Activated naive CD4-positive, alpha-beta T cell treated with anti-CD3 and anti-CD28 coated beads, Interleukin-2, amount 10 ng/mL, durations not matched to agents 7 days and 5 days (primary cell): ENCODE data around the gene CTBP2.

Experiments used
- CTCF ChIA-PET: fragments of 350-600 bp; sonication (Branson Sonifier 250); formaldehyde crosslinking; loops from one replicate; lab custom pipeline; 2021; ENCODE audit warnings: antibody characterized with exemption; lab: Charles Lee
- DNase-seq: peaks from one replicate; pipeline ENCODE4 v3.0.0-alpha.2; 2020
- H3K27ac Mint-ChIP-seq: one replicate; pipeline ENCODE4 v1.8.0; 2021; ENCODE audit warnings: mild to moderate bottlenecking, moderate library complexity, mixed read lengths
- H3K27me3 Mint-ChIP-seq: one replicate; pipeline ENCODE4 v1.8.0; 2021; ENCODE audit warnings: mild to moderate bottlenecking, mixed read lengths
- H3K36me3 Mint-ChIP-seq: one replicate; pipeline ENCODE4 v1.8.0; 2021; ENCODE audit warnings: mixed read lengths
- H3K4me1 Mint-ChIP-seq: one replicate; pipeline ENCODE4 v1.8.0; 2021; ENCODE audit warnings: mixed read lengths
- H3K4me3 Mint-ChIP-seq: one replicate; pipeline ENCODE4 v1.8.0; 2021; ENCODE audit warnings: mild to moderate bottlenecking, moderate library complexity, mixed read lengths
- H3K9me3 Mint-ChIP-seq: one replicate; pipeline ENCODE4 v1.8.0; 2021; ENCODE audit warnings: mixed read lengths

The CTBP2 gene

GRCh38 chr10:125014836-125015355, 145.5 kb downstream of the CTBP2 start:
- CTCF ChIA-PET: interaction anchor here (1.1 kb wide), 1 partner anchor 11 kb away, joined by 3 read pairs; no protein-coding TSS in a partner anchor
- Mint-ChIP-seq H3K27ac (no peak overlapping the region), H3K4me3 (no peak overlapping the region), H3K4me1 (peaks cover 10% of the 10 kb centered on the region), H3K36me3 (no peaks in the 10 kb centered on the region), H3K9me3 (no peaks in the 10 kb centered on the region), H3K27me3 (peaks cover 49% of the 10 kb centered on the region)
- DNase-seq: no peak

DNA sequence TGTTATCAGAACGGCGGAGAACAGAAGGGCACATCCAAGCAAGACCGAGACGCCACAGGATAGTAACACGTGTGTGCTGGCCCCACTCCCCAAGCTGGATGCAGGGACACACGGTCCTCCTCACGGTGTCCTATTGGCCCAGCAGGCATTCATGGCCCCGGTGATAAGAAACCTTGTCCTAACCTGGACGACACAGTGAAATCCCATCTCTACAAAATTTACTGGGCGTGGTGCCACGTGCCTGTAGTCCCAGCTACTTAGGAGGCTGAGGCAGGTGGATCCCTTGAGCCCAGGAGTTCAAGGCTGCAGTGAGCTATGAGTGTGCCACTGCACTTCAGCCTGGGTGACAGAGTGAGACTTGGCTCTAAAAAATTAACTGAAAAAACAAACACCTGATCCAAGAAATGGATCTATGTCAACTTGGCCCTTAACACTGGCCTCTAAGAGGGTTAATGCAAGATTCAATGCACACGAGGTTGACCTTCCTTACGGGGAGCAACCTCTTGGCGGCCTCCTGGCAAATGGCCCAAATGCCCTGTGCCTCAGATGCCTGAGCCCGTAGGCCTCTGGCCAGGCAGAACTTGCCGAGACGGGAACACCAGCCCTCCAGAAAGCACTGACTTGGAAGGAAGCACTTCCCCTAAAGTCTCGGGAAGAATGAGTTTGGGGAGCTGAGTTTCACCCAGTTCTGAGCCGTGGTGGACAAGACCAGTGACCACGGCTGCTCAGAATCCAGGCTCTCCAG, 146.1 kb downstream of the CTBP2 start:
- Mint-ChIP-seq H3K27me3 (peaks cover 56% of the 10 kb centered on the region), H3K36me3 (no peaks in the 10 kb centered on the region), H3K27ac (no peak overlapping the region), H3K4me3 (no peak overlapping the region), H3K4me1 (peaks cover 10% of the 10 kb centered on the region), H3K9me3 (no peaks in the 10 kb centered on the region)
- CTCF ChIA-PET: interaction anchor here (1.1 kb wide), 1 partner anchor 11 kb away, joined by 3 read pairs; no protein-coding TSS in a partner anchor
- DNase-seq: no peak

GRCh38 chr10:125013529-125013872, 146.9 kb downstream of the CTBP2 start:
- no peaks in the 10 kb centered on the region for H3K9me3 Mint-ChIP-seq
- H3K36me3 Mint-ChIP-seq: no peaks in the 10 kb centered on the region
- H3K4me3 Mint-ChIP-seq: no peak overlapping the region
- CTCF ChIA-PET: no interaction called here
- no peak for DNase-seq
- peaks cover 10% of the 10 kb centered on the region for H3K4me1 Mint-ChIP-seq
- no peak overlapping the region for H3K27ac Mint-ChIP-seq
- H3K27me3 Mint-ChIP-seq: peaks cover 53% of the 10 kb centered on the region

DNA sequence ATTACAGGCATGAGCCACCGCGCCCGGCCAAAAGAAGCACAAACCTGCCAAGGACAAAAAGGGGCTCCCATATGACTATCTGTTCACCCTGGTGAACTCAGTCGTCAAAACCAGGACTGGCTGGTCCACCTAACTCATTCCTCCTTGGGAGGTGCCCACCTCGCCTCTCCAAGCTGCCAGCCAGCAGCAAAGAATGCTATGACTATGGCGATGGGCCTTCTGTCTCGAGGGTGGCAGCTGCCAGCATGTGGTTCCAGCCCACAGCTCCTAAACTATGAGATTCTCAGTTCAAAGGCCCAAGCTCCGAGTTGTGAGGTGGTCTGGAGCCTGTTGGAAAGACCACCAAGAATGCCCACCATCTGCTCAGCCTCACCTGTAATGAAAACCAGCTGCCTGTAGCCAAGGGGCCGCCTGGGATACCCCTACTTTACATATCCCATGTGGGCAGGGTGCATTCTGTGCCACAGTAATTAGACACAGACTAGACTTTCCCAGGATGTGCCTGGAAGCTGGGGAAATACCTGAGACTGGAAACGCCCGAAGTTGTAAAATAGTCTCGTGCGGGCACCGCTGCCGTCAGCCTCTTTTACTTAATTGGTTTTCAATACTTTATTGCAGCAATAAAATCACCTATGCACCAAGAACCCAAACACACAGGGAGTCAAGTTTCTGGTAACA, 147.4 kb downstream of the CTBP2 start:
- Mint-ChIP-seq H3K36me3 (no peaks in the 10 kb centered on the region), H3K9me3 (no peaks in the 10 kb centered on the region), H3K4me1 (peaks cover 10% of the 10 kb centered on the region), H3K4me3 (no peak overlapping the region), H3K27me3 (peaks cover 48% of the 10 kb centered on the region), H3K27ac (no peak overlapping the region)
- no peak for DNase-seq
- CTCF ChIA-PET: no interaction called here

DNA sequence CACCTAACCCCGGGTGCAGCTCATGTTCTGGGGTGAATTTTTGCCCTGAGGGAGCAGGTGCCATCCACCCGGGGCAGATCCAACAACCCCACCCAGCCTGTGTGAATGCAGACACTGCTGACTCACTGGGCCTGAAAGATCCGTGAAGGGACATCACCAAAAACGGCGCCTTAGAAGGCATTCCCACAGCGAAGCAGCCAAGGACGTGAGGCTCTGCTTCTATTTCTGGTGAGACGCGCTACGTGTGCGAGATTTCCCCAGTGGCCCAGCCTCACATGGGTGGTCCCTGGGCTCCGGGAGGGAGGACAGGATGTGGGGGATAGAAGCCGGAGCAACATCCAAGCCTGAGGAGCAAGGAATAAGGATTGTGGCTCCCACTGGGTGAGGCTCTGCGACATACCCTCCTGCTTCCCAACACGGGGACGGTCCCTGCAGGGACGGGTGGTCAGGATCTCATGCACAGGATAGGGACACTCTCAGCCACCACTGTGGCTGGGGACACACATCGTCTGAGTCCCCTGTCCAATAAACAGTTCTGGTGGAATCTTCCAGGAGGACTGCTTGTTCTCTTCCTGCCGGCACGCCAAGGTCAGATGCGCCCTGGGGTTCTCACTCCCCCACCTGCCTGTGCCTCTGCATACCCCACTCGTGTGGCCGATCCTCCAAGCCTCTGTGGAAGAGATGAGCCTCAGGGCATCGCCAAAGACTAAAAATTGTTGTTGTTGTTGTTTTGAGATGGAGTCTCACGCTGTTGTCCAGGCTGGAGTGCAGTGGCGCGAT, 148.2 kb downstream of the CTBP2 start:
- Mint-ChIP-seq H3K27ac (no peak overlapping the region), H3K4me1 (peaks cover 10% of the 10 kb centered on the region), H3K9me3 (no peaks in the 10 kb centered on the region), H3K27me3 (peaks cover 42% of the 10 kb centered on the region), H3K36me3 (no peaks in the 10 kb centered on the region), H3K4me3 (no peak overlapping the region)
- CTCF ChIA-PET: no interaction called here
- DNase-seq: no peak

- Mint-ChIP-seq H3K4me3 (no peak overlapping the region), H3K9me3 (no peaks in the 10 kb centered on the region), H3K36me3 (no peaks in the 10 kb centered on the region), H3K27ac (no peak overlapping the region), H3K4me1 (peaks cover 10% of the 10 kb centered on the region), H3K27me3 (peaks cover 42% of the 10 kb centered on the region)
- DNase-seq: no peak
- CTCF ChIA-PET: interaction anchor here (1.4 kb wide), 1 partner anchor 19 kb away, joined by 8 read pairs; no protein-coding TSS in a partner anchor
Measured at GRCh38 chr10:125011171-125011925, 149.0 kb downstream of the CTBP2 start.

- CTCF ChIA-PET: interaction anchor here (0.8 to 1.4 kb wide), 3 partner anchors 18 to 535 kb away, joined by 3 to 8 read pairs (median 6); no protein-coding TSS in a partner anchor
- Mint-ChIP-seq H3K9me3 (no peaks in the 10 kb centered on the region), H3K27me3 (peaks cover 38% of the 10 kb centered on the region), H3K27ac (no peak overlapping the region), H3K4me1 (peaks cover 8% of the 10 kb centered on the region), H3K4me3 (no peak overlapping the region), H3K36me3 (no peaks in the 10 kb centered on the region)
- DNase-seq: no peak
Measured at GRCh38 chr10:125010362-125010761, 150.0 kb downstream of the CTBP2 start.

- Mint-ChIP-seq H3K36me3 (no peaks in the 10 kb centered on the region), H3K4me3 (no peak overlapping the region), H3K4me1 (peaks cover 1% of the 10 kb centered on the region), H3K27ac (no peak overlapping the region), H3K9me3 (no peaks in the 10 kb centered on the region), H3K27me3 (peaks cover 32% of the 10 kb centered on the region)
- DNase-seq: no peak
- CTCF ChIA-PET: interaction anchor here (0.8 to 1.3 kb wide), 2 partner anchors 17 to 536 kb away, joined by 3 to 6 read pairs; no protein-coding TSS in a partner anchor
Measured at GRCh38 chr10:125009661-125010161, 150.7 kb downstream of the CTBP2 start.

DNA sequence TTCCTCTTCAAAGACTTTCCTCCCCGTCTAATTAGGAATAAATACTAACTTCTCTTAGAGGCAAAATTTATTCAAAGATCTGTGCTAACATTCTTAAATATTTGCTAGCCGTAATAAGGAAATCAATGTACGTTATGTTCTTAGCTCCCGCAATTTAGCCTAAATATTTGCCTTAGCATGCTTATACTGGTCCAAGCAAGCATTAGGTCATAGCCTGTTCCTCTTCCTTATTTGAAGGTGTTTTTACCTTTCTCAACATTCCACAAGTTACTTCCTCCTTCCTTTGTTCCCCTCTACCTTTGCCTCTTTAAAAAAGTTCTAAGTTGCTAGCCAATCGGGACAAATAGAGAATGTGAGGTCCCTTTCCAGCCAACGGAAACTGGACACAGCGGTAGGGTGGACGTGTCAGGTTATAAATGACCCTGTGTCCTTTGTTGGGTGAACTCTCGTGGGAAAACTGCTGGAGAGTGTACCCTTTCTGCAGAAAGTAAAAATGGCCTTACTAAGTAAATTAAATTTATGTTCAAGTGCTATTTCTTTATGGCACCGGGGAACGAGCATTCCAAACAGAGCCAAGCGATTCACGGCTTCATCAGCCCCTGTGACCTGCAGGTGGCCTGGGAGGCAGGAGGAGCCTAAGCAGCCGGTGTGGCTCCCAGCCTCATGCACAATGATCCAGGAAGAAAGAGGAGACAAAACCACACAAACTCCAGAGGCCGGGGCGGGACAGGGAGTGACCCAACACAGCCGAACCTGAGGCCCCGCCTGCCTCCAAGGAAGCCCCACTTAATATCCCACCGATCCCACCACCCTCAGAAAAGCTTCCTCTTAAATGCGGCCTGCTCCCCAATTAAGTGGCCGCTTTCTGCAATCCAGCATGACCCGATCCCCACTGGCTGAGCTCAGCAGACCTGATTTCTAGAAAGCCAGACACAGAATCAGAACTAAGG, 151.4 kb downstream of the CTBP2 start:
- DNase-seq: no peak
- Mint-ChIP-seq H3K36me3 (no peaks in the 10 kb centered on the region), H3K27ac (no peak overlapping the region), H3K27me3 (peaks cover 26% of the 10 kb centered on the region), H3K4me3 (no peak overlapping the region), H3K9me3 (no peaks in the 10 kb centered on the region), H3K4me1 (no peaks in the 10 kb centered on the region)
- CTCF ChIA-PET: interaction anchor here (1.3 kb wide), 1 partner anchor 16 kb away, joined by 6 read pairs; no protein-coding TSS in a partner anchor

DNA sequence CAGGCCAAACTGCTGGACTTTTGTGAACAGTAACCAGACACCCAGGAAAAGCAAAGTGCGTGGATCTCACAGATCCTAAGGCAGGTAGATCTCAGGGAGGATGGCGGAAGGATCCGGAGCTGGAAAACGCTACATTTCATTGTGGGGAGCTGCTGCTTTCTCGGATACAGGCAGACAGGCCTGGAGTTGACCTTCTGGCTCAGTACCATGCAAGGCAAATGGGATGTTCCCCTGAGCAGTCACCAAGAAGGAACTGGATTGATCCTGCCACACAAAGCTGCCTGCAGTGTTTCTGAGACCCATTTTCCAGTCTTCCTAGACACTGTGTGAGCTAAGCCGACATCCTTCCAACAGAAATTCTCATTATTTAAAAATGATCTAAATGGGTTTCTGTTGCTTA, 152.9 kb downstream of the CTBP2 start:
- Mint-ChIP-seq H3K4me1 (no peaks in the 10 kb centered on the region), H3K27ac (no peak overlapping the region)

DNA sequence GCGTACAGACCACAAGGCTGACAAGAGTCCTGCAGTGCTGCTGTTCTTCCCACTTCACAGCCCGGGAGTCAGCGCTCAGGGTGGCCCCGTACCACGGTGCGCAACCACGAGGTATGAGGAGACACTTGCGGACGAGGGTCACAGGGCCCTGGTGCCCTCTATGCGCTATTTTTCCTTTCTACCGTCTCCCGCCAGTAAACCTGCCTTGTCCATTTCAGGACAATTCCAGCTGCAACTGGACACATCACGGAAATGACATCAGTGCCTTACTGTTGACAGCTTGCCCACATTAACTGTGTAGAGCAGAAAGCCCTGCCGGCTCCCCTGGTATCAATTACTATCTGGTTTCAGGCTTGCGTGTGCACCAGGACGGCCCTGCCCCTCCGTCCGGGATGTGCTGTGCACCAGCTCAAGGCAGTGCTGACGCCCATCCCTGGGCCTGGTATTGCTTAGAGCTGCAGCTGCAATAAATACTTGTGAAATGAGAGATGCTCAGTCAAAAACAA, 153.4 kb downstream of the CTBP2 start:
- Mint-ChIP-seq H3K27ac (no peak overlapping the region), H3K36me3 (no peaks in the 10 kb centered on the region), H3K4me1 (no peaks in the 10 kb centered on the region), H3K9me3 (no peaks in the 10 kb centered on the region), H3K4me3 (no peak overlapping the region), H3K27me3 (peaks cover 16% of the 10 kb centered on the region)
- peak; percentile 12 for DNase-seq
- CTCF ChIA-PET: interaction anchor here (0.8 kb wide), 1 partner anchor 34 kb away, joined by 3 read pairs; no protein-coding TSS in a partner anchor

More for the DNA sequence above, 152.9 kb downstream of the CTBP2 start:
- Mint-ChIP-seq H3K36me3 (no peaks in the 10 kb centered on the region), H3K9me3 (no peaks in the 10 kb centered on the region), H3K4me3 (no peak overlapping the region), H3K27me3 (peaks cover 19% of the 10 kb centered on the region)
- DNase-seq: no peak
- CTCF ChIA-PET: interaction anchor here (0.8 kb wide), 1 partner anchor 33 kb away, joined by 3 read pairs; no protein-coding TSS in a partner anchor

- Mint-ChIP-seq H3K36me3 (no peaks in the 10 kb centered on the region), H3K9me3 (no peaks in the 10 kb centered on the region), H3K4me3 (no peak overlapping the region), H3K27me3 (peaks cover 9% of the 10 kb centered on the region), H3K4me1 (no peaks in the 10 kb centered on the region), H3K27ac (no peak overlapping the region)
- CTCF ChIA-PET: no interaction called here
- peak; percentile 3 for DNase-seq
Measured at GRCh38 chr10:125006188-125006680, 154.1 kb downstream of the CTBP2 start.
